ENCODE results near the gene HPS4. TPM values are rescaled to one million over a fixed set of nuclear protein-coding genes. Genes with fewer than 3 reads are reported as not detected.

The HPS4 gene
- total RNA-seq, 1 experiment from 2014 or later = 48.1 TPM

- ChIA-PET CTCF (interaction anchor here (1.6 to 2.7 kb wide), 3 partner anchors 15 to 66 kb away, joined by 4 to 21 read pairs (median 11); no protein-coding TSS in a partner anchor), POLR2A (interaction anchor here (0.6 to 1.6 kb wide), 2 partner anchors 47 to 53 kb away, joined by 4 to 5 read pairs; partner anchors contain the start of genes HPS4 and SRRD)
- Mint-ChIP-seq H3K4me1 (peaks cover 15% of the 10 kb centered on the region), H3K4me3 (peak overlapping the region; percentile 85), H3K27ac (no peak overlapping the region), H3K9me3 (peaks cover 5% of the 10 kb centered on the region), H3K27me3 (ENCODE audit: low read depth) (peaks cover 43% of the 10 kb centered on the region), H3K36me3 (peaks cover 6% of the 10 kb centered on the region; the same call in 1 of the 2 replicates)
- TF ChIP-seq CDX4 (CRISPR knock-in tag; IDR thresholded peaks at IDR 0.05; ENCODE audit: borderline replicate concordance) (no peak), PRRX2 (CRISPR knock-in tag; IDR thresholded peaks at IDR 0.05) (no peak), ZNF219 (CRISPR knock-in tag; IDR thresholded peaks at IDR 0.05; ENCODE audit: borderline replicate concordance) (no peak), ZBTB21 (CRISPR knock-in tag; IDR thresholded peaks at IDR 0.05; ENCODE audit: borderline replicate concordance) (no peak), SP1 (CRISPR knock-in tag; conservative IDR thresholded peaks at IDR 0.05) (no peak), ETV6 (CRISPR knock-in tag; IDR thresholded peaks at IDR 0.05) (no peak), CTCF (IDR thresholded peaks at IDR 0.05) (no peak), NR1H2 (CRISPR knock-in tag; IDR thresholded peaks at IDR 0.05) (no peak), RELA (CRISPR knock-in tag; IDR thresholded peaks at IDR 0.05; ENCODE audit: borderline replicate concordance) (no peak), ATF1 (CRISPR knock-in tag; IDR thresholded peaks at IDR 0.05) (no peak), HMGA2 (CRISPR knock-in tag; IDR thresholded peaks at IDR 0.05) (no peak), IRF1 (CRISPR knock-in tag; IDR thresholded peaks at IDR 0.05) (no peak), ZNF416 (CRISPR knock-in tag; IDR thresholded peaks at IDR 0.05) (no peak)
- TF ChIP-seq, protein P1, sequence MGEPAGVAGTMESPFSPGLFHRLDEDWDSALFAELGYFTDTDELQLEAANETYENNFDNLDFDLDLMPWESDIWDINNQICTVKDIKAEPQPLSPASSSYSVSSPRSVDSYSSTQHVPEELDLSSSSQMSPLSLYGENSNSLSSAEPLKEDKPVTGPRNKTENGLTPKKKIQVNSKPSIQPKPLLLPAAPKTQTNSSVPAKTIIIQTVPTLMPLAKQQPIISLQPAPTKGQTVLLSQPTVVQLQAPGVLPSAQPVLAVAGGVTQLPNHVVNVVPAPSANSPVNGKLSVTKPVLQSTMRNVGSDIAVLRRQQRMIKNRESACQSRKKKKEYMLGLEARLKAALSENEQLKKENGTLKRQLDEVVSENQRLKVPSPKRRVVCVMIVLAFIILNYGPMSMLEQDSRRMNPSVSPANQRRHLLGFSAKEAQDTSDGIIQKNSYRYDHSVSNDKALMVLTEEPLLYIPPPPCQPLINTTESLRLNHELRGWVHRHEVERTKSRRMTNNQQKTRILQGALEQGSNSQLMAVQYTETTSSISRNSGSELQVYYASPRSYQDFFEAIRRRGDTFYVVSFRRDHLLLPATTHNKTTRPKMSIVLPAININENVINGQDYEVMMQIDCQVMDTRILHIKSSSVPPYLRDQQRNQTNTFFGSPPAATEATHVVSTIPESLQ (CRISPR knock-in tag; IDR thresholded peaks at IDR 0.05) = no peak
- TF ChIP-seq, protein P2, sequence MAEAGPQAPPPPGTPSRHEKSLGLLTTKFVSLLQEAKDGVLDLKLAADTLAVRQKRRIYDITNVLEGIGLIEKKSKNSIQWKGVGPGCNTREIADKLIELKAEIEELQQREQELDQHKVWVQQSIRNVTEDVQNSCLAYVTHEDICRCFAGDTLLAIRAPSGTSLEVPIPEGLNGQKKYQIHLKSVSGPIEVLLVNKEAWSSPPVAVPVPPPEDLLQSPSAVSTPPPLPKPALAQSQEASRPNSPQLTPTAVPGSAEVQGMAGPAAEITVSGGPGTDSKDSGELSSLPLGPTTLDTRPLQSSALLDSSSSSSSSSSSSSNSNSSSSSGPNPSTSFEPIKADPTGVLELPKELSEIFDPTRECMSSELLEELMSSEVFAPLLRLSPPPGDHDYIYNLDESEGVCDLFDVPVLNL (CRISPR knock-in tag; IDR thresholded peaks at IDR 0.05; ENCODE audit: borderline replicate concordance, low read depth) = no peak
- TF ChIP-seq, protein P3, sequence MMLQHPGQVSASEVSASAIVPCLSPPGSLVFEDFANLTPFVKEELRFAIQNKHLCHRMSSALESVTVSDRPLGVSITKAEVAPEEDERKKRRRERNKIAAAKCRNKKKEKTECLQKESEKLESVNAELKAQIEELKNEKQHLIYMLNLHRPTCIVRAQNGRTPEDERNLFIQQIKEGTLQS (CRISPR knock-in tag; conservative IDR thresholded peaks at IDR 0.05) = no peak
- TF ChIP-seq, protein P4, sequence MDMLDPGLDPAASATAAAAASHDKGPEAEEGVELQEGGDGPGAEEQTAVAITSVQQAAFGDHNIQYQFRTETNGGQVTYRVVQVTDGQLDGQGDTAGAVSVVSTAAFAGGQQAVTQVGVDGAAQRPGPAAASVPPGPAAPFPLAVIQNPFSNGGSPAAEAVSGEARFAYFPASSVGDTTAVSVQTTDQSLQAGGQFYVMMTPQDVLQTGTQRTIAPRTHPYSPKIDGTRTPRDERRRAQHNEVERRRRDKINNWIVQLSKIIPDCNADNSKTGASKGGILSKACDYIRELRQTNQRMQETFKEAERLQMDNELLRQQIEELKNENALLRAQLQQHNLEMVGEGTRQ (CRISPR knock-in tag; IDR thresholded peaks at IDR 0.05) = no peak
- TF ChIP-seq, protein P5, sequence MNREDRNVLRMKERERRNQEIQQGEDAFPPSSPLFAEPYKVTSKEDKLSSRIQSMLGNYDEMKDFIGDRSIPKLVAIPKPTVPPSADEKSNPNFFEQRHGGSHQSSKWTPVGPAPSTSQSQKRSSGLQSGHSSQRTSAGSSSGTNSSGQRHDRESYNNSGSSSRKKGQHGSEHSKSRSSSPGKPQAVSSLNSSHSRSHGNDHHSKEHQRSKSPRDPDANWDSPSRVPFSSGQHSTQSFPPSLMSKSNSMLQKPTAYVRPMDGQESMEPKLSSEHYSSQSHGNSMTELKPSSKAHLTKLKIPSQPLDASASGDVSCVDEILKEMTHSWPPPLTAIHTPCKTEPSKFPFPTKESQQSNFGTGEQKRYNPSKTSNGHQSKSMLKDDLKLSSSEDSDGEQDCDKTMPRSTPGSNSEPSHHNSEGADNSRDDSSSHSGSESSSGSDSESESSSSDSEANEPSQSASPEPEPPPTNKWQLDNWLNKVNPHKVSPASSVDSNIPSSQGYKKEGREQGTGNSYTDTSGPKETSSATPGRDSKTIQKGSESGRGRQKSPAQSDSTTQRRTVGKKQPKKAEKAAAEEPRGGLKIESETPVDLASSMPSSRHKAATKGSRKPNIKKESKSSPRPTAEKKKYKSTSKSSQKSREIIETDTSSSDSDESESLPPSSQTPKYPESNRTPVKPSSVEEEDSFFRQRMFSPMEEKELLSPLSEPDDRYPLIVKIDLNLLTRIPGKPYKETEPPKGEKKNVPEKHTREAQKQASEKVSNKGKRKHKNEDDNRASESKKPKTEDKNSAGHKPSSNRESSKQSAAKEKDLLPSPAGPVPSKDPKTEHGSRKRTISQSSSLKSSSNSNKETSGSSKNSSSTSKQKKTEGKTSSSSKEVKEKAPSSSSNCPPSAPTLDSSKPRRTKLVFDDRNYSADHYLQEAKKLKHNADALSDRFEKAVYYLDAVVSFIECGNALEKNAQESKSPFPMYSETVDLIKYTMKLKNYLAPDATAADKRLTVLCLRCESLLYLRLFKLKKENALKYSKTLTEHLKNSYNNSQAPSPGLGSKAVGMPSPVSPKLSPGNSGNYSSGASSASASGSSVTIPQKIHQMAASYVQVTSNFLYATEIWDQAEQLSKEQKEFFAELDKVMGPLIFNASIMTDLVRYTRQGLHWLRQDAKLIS (CRISPR knock-in tag; IDR thresholded peaks at IDR 0.05; ENCODE audit: borderline replicate concordance) = no peak
- TF ChIP-seq, protein P6, sequence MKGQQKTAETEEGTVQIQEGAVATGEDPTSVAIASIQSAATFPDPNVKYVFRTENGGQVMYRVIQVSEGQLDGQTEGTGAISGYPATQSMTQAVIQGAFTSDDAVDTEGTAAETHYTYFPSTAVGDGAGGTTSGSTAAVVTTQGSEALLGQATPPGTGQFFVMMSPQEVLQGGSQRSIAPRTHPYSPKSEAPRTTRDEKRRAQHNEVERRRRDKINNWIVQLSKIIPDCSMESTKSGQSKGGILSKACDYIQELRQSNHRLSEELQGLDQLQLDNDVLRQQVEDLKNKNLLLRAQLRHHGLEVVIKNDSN (CRISPR knock-in tag; IDR thresholded peaks at IDR 0.05) = no peak
- TF ChIP-seq, protein P7, sequence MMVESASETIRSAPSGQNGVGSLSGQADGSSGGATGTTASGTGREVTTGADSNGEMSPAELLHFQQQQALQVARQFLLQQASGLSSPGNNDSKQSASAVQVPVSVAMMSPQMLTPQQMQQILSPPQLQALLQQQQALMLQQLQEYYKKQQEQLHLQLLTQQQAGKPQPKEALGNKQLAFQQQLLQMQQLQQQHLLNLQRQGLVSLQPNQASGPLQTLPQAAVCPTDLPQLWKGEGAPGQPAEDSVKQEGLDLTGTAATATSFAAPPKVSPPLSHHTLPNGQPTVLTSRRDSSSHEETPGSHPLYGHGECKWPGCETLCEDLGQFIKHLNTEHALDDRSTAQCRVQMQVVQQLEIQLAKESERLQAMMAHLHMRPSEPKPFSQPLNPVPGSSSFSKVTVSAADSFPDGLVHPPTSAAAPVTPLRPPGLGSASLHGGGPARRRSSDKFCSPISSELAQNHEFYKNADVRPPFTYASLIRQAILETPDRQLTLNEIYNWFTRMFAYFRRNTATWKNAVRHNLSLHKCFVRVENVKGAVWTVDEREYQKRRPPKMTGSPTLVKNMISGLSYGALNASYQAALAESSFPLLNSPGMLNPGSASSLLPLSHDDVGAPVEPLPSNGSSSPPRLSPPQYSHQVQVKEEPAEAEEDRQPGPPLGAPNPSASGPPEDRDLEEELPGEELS (CRISPR knock-in tag; IDR thresholded peaks at IDR 0.05) = no peak
- ATAC-seq (no peak), DNase-seq (ENCODE audit: low spot score) (no peak)
These were observed 53.0 kb downstream of the HPS4 start for GRCh38 chr22:26430600-26430999.

Measured in WTC11 (cell line).